Ovary (tissue), 3 donors: ENCODE measurements around the gene CCSER2.

Experiments used
- CTCF ChIP-seq, 3 donors: fragments of 450-650 bp in 2 of 3; fragments of 200-600 bp in 1 of 3; IDR thresholded peaks; one replicate each; pipeline versions ENCODE4 v1.5.1 to v1.8.0; 2016 to 2022; ENCODE audit warnings: antibody characterized with exemption in 3 of 3, mild to moderate bottlenecking in 1 of 3
- EP300 ChIP-seq: sonication (generic); formaldehyde crosslinking; IDR thresholded peaks from one replicate; pipeline ENCODE4 v1.6.1; 2017; ENCODE audit warnings: antibody characterized with exemption
- POLR2A ChIP-seq: fragments of 450-650 bp; IDR thresholded peaks from one replicate; pipeline ENCODE4 v1.6.1; 2017; ENCODE audit warnings: antibody characterized with exemption, mild to moderate bottlenecking, moderate library complexity
- donor health status: DM: no; HTN: no; CAD: no.

- TF ChIP-seq EP300 = no peak
- TF ChIP-seq POLR2A = no peak
- no peak for TF ChIP-seq CTCF (IDR thresholded peaks at IDR 0.05)
Observed at GRCh38 chr10:84525120-84525806, 196.9 kb downstream of the CCSER2 start.
